ENCODE results near the gene GREB1L. TPM values are rescaled to one million over a fixed set of nuclear protein-coding genes. Genes with fewer than 3 reads are reported as not detected.

The GREB1L gene
- total RNA-seq, 2 experiments from 2014 or later = not detected

GRCh38 chr18:21408681-21409080, 166.6 kb downstream of the GREB1L start:
- ChIA-PET CTCF (no interaction called here), POLR2A (no interaction called here)
- Histone ChIP-seq H3K9me3 (ENCODE audit: control insufficient read depth in 1 of 2, insufficient read depth in 1 of 2, low read length in 2 of 2) (no peaks in the 10 kb centered on the region), H3K27me3 (ENCODE audit: control insufficient read depth in 1 of 2, insufficient read depth in 2 of 2, low read length in 2 of 2) (no peaks in the 10 kb centered on the region), H3K4me1 (ENCODE audit: insufficient read depth, low read length) (no peaks in the 10 kb centered on the region), H3K4me3 (ENCODE audit: low read length) (no peak overlapping the region), H3K36me3 (ENCODE audit: insufficient read depth, low read length) (no peaks in the 10 kb centered on the region), H3K27ac (ENCODE audit: low read depth in 1 of 2, low read length in 2 of 2) (no peak overlapping the region)
- intact Hi-C loops (cut with DNase I, micrococcal nuclease) = no loop called here
- no peak overlapping the region for H3K4me3 Mint-ChIP-seq
- H3K36me3 Mint-ChIP-seq (ENCODE audit: low read depth) = no peaks in the 10 kb centered on the region
- TF ChIP-seq, protein P1, sequence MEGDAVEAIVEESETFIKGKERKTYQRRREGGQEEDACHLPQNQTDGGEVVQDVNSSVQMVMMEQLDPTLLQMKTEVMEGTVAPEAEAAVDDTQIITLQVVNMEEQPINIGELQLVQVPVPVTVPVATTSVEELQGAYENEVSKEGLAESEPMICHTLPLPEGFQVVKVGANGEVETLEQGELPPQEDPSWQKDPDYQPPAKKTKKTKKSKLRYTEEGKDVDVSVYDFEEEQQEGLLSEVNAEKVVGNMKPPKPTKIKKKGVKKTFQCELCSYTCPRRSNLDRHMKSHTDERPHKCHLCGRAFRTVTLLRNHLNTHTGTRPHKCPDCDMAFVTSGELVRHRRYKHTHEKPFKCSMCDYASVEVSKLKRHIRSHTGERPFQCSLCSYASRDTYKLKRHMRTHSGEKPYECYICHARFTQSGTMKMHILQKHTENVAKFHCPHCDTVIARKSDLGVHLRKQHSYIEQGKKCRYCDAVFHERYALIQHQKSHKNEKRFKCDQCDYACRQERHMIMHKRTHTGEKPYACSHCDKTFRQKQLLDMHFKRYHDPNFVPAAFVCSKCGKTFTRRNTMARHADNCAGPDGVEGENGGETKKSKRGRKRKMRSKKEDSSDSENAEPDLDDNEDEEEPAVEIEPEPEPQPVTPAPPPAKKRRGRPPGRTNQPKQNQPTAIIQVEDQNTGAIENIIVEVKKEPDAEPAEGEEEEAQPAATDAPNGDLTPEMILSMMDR (IDR thresholded peaks at IDR 0.05) = no peak
- H3K27me3 Mint-ChIP-seq = peaks cover 9% of the 10 kb centered on the region
- DNase-seq (no peak), ATAC-seq (ENCODE audit: poor library complexity) (no peak)
- H3K4me1 Mint-ChIP-seq (ENCODE audit: low read depth) = no peaks in the 10 kb centered on the region
- H3K27ac Mint-ChIP-seq = no peak overlapping the region
- H3K9me3 Mint-ChIP-seq = peaks cover 2% of the 10 kb centered on the region

- H3K27me3 Mint-ChIP-seq = peaks cover 27% of the 10 kb centered on the region
- H3K9me3 Mint-ChIP-seq = peaks cover 3% of the 10 kb centered on the region
- H3K4me1 Mint-ChIP-seq (ENCODE audit: low read depth) = no peaks in the 10 kb centered on the region
- intact Hi-C loops (cut with DNase I, micrococcal nuclease) = no loop called here
- POLR2A ChIA-PET = no interaction called here
- ATAC-seq (ENCODE audit: poor library complexity) = no peak
- H3K36me3 ChIP-seq (ENCODE audit: insufficient read depth, low read length) = no peaks in the 10 kb centered on the region
- no peaks in the 10 kb centered on the region for H3K4me1 ChIP-seq (ENCODE audit: insufficient read depth, low read length)
- no peaks in the 10 kb centered on the region for H3K9me3 ChIP-seq (ENCODE audit: control insufficient read depth in 1 of 2, insufficient read depth in 1 of 2, low read length in 2 of 2)
- TF ChIP-seq, protein P1 (IDR thresholded peaks at IDR 0.05) = no peak
- no peak overlapping the region for H3K27ac ChIP-seq (ENCODE audit: low read depth in 1 of 2, low read length in 2 of 2)
- H3K36me3 Mint-ChIP-seq (ENCODE audit: low read depth) = no peaks in the 10 kb centered on the region
- peaks cover 0 to 9% of the 10 kb centered on the region in 2 experiments for H3K27me3 ChIP-seq (ENCODE audit: control insufficient read depth in 1 of 2, insufficient read depth in 2 of 2, low read length in 2 of 2)
- DNase-seq = no peak
- CTCF ChIA-PET = no interaction called here
- H3K4me3 Mint-ChIP-seq = no peak overlapping the region
- H3K27ac Mint-ChIP-seq = no peak overlapping the region
- no peak overlapping the region for H3K4me3 ChIP-seq (ENCODE audit: low read length)
Observed at GRCh38 chr18:21433436-21433835, 191.4 kb downstream of the GREB1L start.

- H3K27me3 ChIP-seq (ENCODE audit: control insufficient read depth in 1 of 2, insufficient read depth in 2 of 2, low read length in 2 of 2) = peaks cover 0 to 9% of the 10 kb centered on the region in 2 experiments
- TF ChIP-seq, protein P1 (IDR thresholded peaks at IDR 0.05) = no peak
- ChIA-PET POLR2A (no interaction called here), CTCF (no interaction called here)
- Mint-ChIP-seq H3K27me3 (peaks cover 53% of the 10 kb centered on the region), H3K9me3 (no peaks in the 10 kb centered on the region), H3K27ac (no peak overlapping the region), H3K36me3 (ENCODE audit: low read depth) (no peaks in the 10 kb centered on the region), H3K4me1 (ENCODE audit: low read depth) (no peaks in the 10 kb centered on the region), H3K4me3 (no peak overlapping the region)
- DNase-seq (no peak), ATAC-seq (ENCODE audit: poor library complexity) (no peak)
- H3K4me1 ChIP-seq (ENCODE audit: insufficient read depth, low read length) = no peaks in the 10 kb centered on the region
- no peaks in the 10 kb centered on the region for H3K9me3 ChIP-seq (ENCODE audit: control insufficient read depth in 1 of 2, insufficient read depth in 1 of 2, low read length in 2 of 2)
- no peak overlapping the region for H3K27ac ChIP-seq (ENCODE audit: low read depth in 1 of 2, low read length in 2 of 2)
- no peaks in the 10 kb centered on the region for H3K36me3 ChIP-seq (ENCODE audit: insufficient read depth, low read length)
- intact Hi-C loops (cut with DNase I, micrococcal nuclease) = no loop called here
- no peak overlapping the region for H3K4me3 ChIP-seq (ENCODE audit: low read length)
Observed at GRCh38 chr18:21439431-21439846, 197.4 kb downstream of the GREB1L start.
